ENCODE measurements around the gene ARMC6. TPM values are rescaled to one million over a fixed set of nuclear protein-coding genes. Genes with fewer than 3 reads are reported as not detected.

The ARMC6 gene
- total and polyA plus RNA-seq, 2 donors (not counting 3 experiments of a cell fraction or from before 2014, with no cell fraction given), result 33.9 to 44.7 TPM

DNA sequence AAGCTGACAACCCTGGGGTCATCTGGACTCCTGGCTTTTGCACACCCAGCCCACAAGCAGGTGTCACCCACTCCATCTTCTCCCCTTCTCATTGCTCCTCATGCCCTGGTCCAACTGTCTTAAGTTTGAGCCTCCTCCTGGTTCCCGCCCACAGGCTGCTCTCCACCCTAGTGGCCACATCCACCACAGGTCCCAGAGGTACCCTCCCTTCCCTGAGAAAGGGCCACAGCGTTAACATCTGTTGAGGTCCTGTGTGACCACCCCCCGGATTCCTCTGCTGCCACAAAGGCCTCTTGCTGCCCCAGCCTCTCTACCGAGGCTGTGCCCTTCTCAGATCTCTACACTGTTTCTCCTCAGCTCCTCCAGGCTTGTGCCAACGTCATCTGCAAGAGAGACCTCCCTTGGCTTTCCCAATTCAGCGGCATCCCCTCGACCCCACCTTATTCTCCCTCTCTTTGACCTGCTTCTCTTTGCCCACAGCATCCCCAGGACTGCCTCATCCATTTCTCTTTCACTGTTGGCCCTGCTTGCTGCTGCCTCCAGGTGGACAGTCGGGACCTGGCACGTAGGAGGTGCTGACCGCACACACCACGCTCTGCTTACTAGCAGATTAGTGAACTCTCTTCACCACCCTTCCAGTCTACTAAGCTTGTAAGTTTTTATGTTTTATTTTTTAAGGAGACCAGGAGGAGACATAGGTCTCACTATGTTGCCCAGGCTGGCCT lies 33.3 kb upstream of the ARMC6 start:
- POLR2A ChIA-PET, result no interaction called here
- CTCF ChIA-PET, result interaction anchor here (1.0 to 1.7 kb wide), 4 partner anchors 9 to 105 kb away, joined by 3 to 6 read pairs (median 4); no protein-coding TSS in a partner anchor
- dilution Hi-C loops (cut with MboI; ENCODE audit: extremely low pct_ligation_motif_present, low sequenced_read_pairs) (no loop called here), intact Hi-C loops (cut with micrococcal nuclease) (no loop called here)
- Histone ChIP-seq H3K4me2 (ENCODE audit: insufficient read depth, low read length) (no peak overlapping the region), H3K9me1 (replicated peaks; ENCODE audit: control insufficient read depth, extremely low read depth, insufficient read depth, low read length) (no peaks in the 10 kb centered on the region), H3K27ac (ENCODE audit: insufficient read depth, low read depth, low read length) (no peak overlapping the region), H2AFZ (ENCODE audit: low read depth, low read length) (no peak overlapping the region), H3K27me3 (ENCODE audit: control insufficient read depth in 2 of 2, insufficient read depth in 2 of 2, low read length in 2 of 2) (no peaks in the 10 kb centered on the region), H3K4me1 (ENCODE audit: control insufficient read depth, extremely low read depth, insufficient read depth, low read length) (peaks cover 13% of the 10 kb centered on the region), H3K9me3 (replicated peaks; ENCODE audit: control insufficient read depth, insufficient read depth, low read length) (no peaks in the 10 kb centered on the region), H3K4me3 (replicated peaks in 1 of 3; ENCODE audit: insufficient read depth in 1 of 3, low read depth in 1 of 3, low read length in 3 of 3) (no peak overlapping the region), H3K9ac (replicated peaks; ENCODE audit: extremely low read depth, insufficient read depth, low read length) (no peak overlapping the region), H3K36me3 (ENCODE audit: control insufficient read depth in 2 of 2, extremely low read depth in 1 of 2, insufficient read depth in 2 of 2, low read length in 2 of 2) (peaks cover 17 to 19% of the 10 kb centered on the region in 2 experiments), H4K20me1 (replicated peaks; ENCODE audit: control insufficient read depth, extremely low read depth, insufficient read depth, low read length) (no peaks in the 10 kb centered on the region), H3K79me2 (ENCODE audit: control insufficient read depth, insufficient read depth, low read length) (no peaks in the 10 kb centered on the region)
- no peak for DNase-seq (ENCODE audit: low read depth, low spot score)
- no peak for FAIRE-seq
- BruUV-seq (replicated peaks), result no TSS peak
- no peak for TF ChIP-seq MYC (IDR thresholded peaks at IDR 0.05; ENCODE audit: low read depth, low read length)
- TF ChIP-seq, protein P1, sequence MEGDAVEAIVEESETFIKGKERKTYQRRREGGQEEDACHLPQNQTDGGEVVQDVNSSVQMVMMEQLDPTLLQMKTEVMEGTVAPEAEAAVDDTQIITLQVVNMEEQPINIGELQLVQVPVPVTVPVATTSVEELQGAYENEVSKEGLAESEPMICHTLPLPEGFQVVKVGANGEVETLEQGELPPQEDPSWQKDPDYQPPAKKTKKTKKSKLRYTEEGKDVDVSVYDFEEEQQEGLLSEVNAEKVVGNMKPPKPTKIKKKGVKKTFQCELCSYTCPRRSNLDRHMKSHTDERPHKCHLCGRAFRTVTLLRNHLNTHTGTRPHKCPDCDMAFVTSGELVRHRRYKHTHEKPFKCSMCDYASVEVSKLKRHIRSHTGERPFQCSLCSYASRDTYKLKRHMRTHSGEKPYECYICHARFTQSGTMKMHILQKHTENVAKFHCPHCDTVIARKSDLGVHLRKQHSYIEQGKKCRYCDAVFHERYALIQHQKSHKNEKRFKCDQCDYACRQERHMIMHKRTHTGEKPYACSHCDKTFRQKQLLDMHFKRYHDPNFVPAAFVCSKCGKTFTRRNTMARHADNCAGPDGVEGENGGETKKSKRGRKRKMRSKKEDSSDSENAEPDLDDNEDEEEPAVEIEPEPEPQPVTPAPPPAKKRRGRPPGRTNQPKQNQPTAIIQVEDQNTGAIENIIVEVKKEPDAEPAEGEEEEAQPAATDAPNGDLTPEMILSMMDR (IDR thresholded peaks at IDR 0.05; ENCODE audit: extremely low read depth in 1 of 2, insufficient read depth in 1 of 2, low read depth in 1 of 2, low read length in 2 of 2), result peak; percentile 12 to 40

DNA sequence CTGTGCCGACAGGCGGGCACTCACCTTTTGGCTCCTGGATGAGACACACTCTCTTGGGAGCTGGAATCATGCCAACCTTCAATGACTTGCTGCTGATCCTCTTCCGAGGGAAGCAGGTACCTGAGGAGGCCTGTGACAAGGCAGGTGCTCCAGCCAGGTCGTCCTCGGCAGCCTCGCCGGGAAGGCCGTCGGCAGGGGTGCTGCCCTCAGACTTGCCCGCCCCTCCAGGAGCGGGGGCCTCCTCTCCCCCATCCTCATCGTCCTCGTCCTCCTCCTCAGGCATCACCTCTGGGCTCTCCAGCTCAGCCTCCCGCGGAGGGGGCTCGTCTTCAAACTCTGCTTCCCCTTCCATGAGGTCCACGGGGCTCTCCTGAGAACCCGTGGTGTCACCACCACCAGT lies 29.3 kb upstream of the ARMC6 start:
- H3K27me3 ChIP-seq (ENCODE audit: control insufficient read depth in 2 of 2, insufficient read depth in 2 of 2, low read length in 2 of 2), result no peaks in the 10 kb centered on the region
- ChIA-PET POLR2A (no interaction called here), CTCF (no interaction called here)
- peaks cover 7% of the 10 kb centered on the region for H3K4me1 ChIP-seq (ENCODE audit: control insufficient read depth, extremely low read depth, insufficient read depth, low read length)
- intact Hi-C loops (cut with micrococcal nuclease), result no loop called here
- TF ChIP-seq EZH2 (IDR thresholded peaks at IDR 0.05; ENCODE audit: borderline replicate concordance, low read depth, low read length, severe bottlenecking), result no peak
- TF ChIP-seq, protein P2, sequence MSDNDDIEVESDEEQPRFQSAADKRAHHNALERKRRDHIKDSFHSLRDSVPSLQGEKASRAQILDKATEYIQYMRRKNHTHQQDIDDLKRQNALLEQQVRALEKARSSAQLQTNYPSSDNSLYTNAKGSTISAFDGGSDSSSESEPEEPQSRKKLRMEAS (IDR thresholded peaks at IDR 0.05; ENCODE audit: insufficient read depth, insufficient read length), result no peak
- TF ChIP-seq JUN (IDR thresholded peaks at IDR 0.05; ENCODE audit: borderline replicate concordance, insufficient read depth, insufficient read length, low read depth), result no peak
- TF ChIP-seq POLR2A (IDR thresholded peaks at IDR 0.05; ENCODE audit: low read depth, low read length), result no peak
- no peak for TF ChIP-seq GATA2 (IDR thresholded peaks at IDR 0.05; ENCODE audit: insufficient read depth, insufficient read length, low read depth, low read length)
- TF ChIP-seq, protein P1 (IDR thresholded peaks at IDR 0.05; ENCODE audit: extremely low read depth in 1 of 2, insufficient read depth in 1 of 2, low read depth in 1 of 2, low read length in 2 of 2), result no peak
- H3K9ac ChIP-seq (replicated peaks; ENCODE audit: extremely low read depth, insufficient read depth, low read length), result no peak overlapping the region
- H3K4me2 ChIP-seq (ENCODE audit: insufficient read depth, low read length), result no peak overlapping the region
- H3K36me3 ChIP-seq (ENCODE audit: control insufficient read depth in 2 of 2, extremely low read depth in 1 of 2, insufficient read depth in 2 of 2, low read length in 2 of 2), result peaks cover 19 to 32% of the 10 kb centered on the region in 2 experiments
- BruUV-seq (replicated peaks), result no TSS peak
- H4K20me1 ChIP-seq (replicated peaks; ENCODE audit: control insufficient read depth, extremely low read depth, insufficient read depth, low read length), result no peaks in the 10 kb centered on the region
- FAIRE-seq (no peak), DNase-seq (ENCODE audit: low read depth, low spot score) (no peak)
- no peaks in the 10 kb centered on the region for H3K9me3 ChIP-seq (replicated peaks; ENCODE audit: control insufficient read depth, insufficient read depth, low read length)
- H3K9me1 ChIP-seq (replicated peaks; ENCODE audit: control insufficient read depth, extremely low read depth, insufficient read depth, low read length), result no peaks in the 10 kb centered on the region
- H3K4me3 ChIP-seq (replicated peaks in 1 of 3; ENCODE audit: insufficient read depth in 1 of 3, low read depth in 1 of 3, low read length in 3 of 3), result no peak overlapping the region
- dilution Hi-C loops (cut with MboI; ENCODE audit: extremely low pct_ligation_motif_present, low sequenced_read_pairs), result no loop called here
- no peak overlapping the region for H2AFZ ChIP-seq (ENCODE audit: low read depth, low read length)
- no peaks in the 10 kb centered on the region for H3K79me2 ChIP-seq (ENCODE audit: control insufficient read depth, insufficient read depth, low read length)
- no peak overlapping the region for H3K27ac ChIP-seq (ENCODE audit: insufficient read depth, low read depth, low read length)

Data from endothelial cell of umbilical vein (primary cell).